Raji (cell line): Measurements from ENCODE around the gene PLBD2.
A peak's percentile ranks its signal among the peaks of the same experiment; 100 is the strongest.

Experiments used
- POLR2A ChIP-seq: IDR thresholded peaks from 2 replicates; pipeline ENCODE4 v1.6.1; 2011; ENCODE audit warnings: low read depth, low read length, control low read depth; ENCODE audit not compliant: insufficient read depth

Gene PLBD2

GRCh38 chr12:113329791-113330417 is 28.5 kb upstream of the PLBD2 start:
- no peak for TF ChIP-seq POLR2A

- no peak for TF ChIP-seq POLR2A
Measured at GRCh38 chr12:113330505-113330904, 27.9 kb upstream of the PLBD2 start.

- TF ChIP-seq POLR2A: no peak
Measured at GRCh38 chr12:113332688-113333417, 25.5 kb upstream of the PLBD2 start.

GRCh38 chr12:113333418-113333750 is 25.0 kb upstream of the PLBD2 start:
- no peak for TF ChIP-seq POLR2A

GRCh38 chr12:113333877-113334785 is 24.3 kb upstream of the PLBD2 start:
- no peak for TF ChIP-seq POLR2A

GRCh38 chr12:113334786-113335539 is 23.4 kb upstream of the PLBD2 start, which contains the start of gene SLC8B1:
SLC8B1 (minus strand) TSS chr12:113335109; CDS start chr12:113332878, 2,231 bp downstream.
- peak; percentile 54 for TF ChIP-seq POLR2A

- no peak for TF ChIP-seq POLR2A
Measured at GRCh38 chr12:113339540-113339939, 18.8 kb upstream of the PLBD2 start.

- TF ChIP-seq POLR2A: no peak
Measured at GRCh38 chr12:113340061-113340460, 18.3 kb upstream of the PLBD2 start.

GRCh38 chr12:113341535-113341934 is 16.9 kb upstream of the PLBD2 start:
- TF ChIP-seq POLR2A: no peak

GRCh38 chr12:113345318-113345717 is 13.1 kb upstream of the PLBD2 start:
- TF ChIP-seq POLR2A: no peak

GRCh38 chr12:113346353-113346752 is 12.0 kb upstream of the PLBD2 start:
- TF ChIP-seq POLR2A: no peak

- TF ChIP-seq POLR2A: no peak
Measured at GRCh38 chr12:113347107-113347506, 11.3 kb upstream of the PLBD2 start.

- no peak for TF ChIP-seq POLR2A
Measured at GRCh38 chr12:113347892-113348291, 10.5 kb upstream of the PLBD2 start.

- TF ChIP-seq POLR2A: no peak
Measured at GRCh38 chr12:113348849-113349536, 9.4 kb upstream of the PLBD2 start.

- no peak for TF ChIP-seq POLR2A
Measured at GRCh38 chr12:113351089-113351488, 7.3 kb upstream of the PLBD2 start.
